Right ventricle myocardium superior (tissue), 1 donor: Measurements from ENCODE around the gene SLC25A46. TPM values are rescaled to one million over a fixed set of nuclear protein-coding genes. Genes with fewer than 3 reads are reported as not detected.
"Not testable (repeated sequence)": the region's sequence is repeated elsewhere in the genome, so short reads cannot be mapped to it uniquely, and the experiment has no call there.

Experiments
- ATAC-seq: fragments of 200-7000 bp; cut with Tn5 transposase; one replicate; pipeline ENCODE4 v1.9.1; 2020; ENCODE audit warnings: mild to moderate bottlenecking; ENCODE audit not compliant: poor library complexity
- DNase-seq: peaks from one replicate; pipeline ENCODE4 v3.0.0-alpha.2; 2020
- intact Hi-C: fragments of 100-400 bp; cut with DNase I; formaldehyde crosslinking; loops from one replicate; pipeline ENCODE4 v1.11.2; 2022
- long read RNA-seq: library from polyadenylated mRNA; unstranded; transcript quantifications from one replicate; pipeline ENCODE4 v2.0.0, GENCODE V29; 2021
- total RNA-seq: library from RNA; stranded (reverse); fragmentation: NEBNext Ultra II Directional; extraction: Animal tissue kit (Norgen Biotek cat#: 25700); gene quantifications from one replicate; pipeline ENCODE4 v1.2.1, GENCODE V29; 2021
- donor health status: DM: no; HTN: yes; CAD: no; lungs with severe emphysema.

The SLC25A46 gene
- total RNA-seq: 63.1 TPM
- long read RNA-seq, transcript SLC25A46-201 (8 exons, 2,385 nt): major isoform, 73 of 81 reads
- long read RNA-seq, partial matches to known transcripts: 0 of 81 reads
- long read RNA-seq, other reads (novel, unspliced or antisense): 8 of 81 reads

DNA sequence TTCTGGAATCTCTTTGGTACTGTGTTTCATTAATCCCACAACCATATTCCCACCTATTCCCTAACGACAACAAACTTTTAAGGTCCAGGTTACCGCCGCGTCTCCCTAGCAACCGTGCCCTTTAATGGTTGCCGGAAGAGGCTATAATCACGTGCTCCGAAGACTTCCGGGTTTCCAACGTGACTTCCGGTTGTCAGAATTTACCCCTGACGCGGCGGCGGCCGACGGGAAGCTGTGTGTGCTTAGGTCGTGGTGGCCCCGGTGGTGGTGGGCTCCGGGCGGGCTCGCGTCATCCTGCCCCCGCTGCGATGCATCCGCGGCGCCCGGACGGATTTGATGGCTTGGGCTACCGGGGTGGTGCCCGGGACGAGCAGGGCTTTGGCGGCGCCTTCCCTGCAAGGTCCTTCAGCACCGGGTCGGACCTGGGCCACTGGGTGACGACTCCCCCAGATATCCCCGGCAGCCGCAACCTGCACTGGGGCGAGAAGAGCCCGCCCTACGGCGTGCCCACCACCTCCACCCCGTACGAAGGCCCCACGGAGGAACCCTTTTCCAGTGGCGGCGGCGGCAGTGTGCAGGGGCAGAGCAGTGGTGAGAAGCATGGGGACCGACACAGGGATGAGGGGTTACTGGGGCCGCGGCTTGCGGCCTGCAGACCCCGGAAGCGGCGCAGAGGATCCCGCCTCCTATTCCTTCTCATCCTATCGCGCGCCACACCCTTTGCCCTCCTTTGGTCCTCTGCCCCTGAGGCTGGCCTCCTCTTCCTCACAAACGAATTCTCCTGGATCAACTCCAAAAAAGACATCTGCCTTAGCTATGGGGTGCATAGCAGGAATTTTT is at the start of gene SLC25A46:
TSS of gene SLC25A46 (plus strand) at position 196 of the 840 bp plus-strand sequence. CDS start at position 309, 113 bp downstream.
- ATAC-seq (peak; percentile 99), DNase-seq (peak; percentile 90)
- intact Hi-C loops: no loop called here

DNA sequence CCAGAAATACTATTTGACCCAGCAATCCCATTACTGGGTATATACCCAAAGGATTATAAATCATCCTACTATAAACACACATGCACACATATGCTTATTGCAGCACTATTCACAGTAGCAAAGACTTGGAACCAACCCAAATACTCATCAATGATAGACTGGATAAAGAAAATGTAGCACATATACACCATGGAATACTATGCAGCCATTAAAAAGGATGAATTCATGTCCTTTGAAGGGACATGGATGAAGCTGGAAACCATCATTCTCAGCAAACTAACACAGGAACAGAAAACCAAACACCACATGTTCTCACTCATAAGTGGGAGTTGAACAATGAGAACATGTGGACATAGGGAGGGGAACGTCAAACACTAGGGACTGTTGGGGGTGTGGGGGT is 48.2 kb upstream of the SLC25A46 start:
- ATAC-seq, intact Hi-C loops, DNase-seq: not testable (repeated sequence)

DNA sequence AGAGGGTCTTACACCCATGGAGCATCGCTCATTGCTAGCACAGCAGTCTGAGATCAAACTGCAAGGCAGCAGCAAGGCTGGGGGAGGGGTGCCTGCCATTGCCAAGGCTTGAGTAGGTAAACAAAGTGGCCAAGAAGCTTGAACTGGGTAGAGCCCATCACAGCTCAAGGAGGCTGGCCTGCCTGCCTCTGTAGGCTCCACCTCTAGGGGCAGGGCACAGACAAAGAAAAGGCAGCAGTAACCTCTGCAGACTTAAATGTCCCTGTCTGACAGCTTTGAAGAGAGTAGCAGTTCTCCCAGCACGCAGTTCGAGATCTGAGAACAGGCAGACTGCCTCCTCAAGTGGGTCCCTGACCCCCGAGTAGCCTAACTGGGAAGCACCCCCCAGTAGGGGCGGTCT is 46.1 kb upstream of the SLC25A46 start:
- ATAC-seq, DNase-seq, intact Hi-C loops: not testable (repeated sequence)

DNA sequence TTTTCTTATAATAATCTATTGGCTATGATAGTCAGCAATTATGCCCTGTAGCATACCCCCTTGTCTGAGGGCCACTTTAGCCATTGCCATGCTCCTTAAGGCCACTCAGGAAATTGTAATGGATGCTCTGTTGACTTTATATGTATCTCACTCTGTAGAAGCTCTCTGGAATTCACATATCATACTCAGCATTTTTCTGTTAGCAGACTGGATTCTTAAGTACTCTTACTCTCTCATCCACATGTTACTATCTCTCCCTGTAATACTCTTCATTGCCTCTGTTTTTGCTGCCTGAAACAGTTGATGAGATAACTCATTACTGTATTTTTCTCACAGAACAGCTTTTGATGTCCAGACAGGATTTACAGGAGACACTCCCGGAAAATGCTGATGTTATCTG is 36.5 kb upstream of the SLC25A46 start:
- intact Hi-C loops: no loop called here
- ATAC-seq: no peak

DNA sequence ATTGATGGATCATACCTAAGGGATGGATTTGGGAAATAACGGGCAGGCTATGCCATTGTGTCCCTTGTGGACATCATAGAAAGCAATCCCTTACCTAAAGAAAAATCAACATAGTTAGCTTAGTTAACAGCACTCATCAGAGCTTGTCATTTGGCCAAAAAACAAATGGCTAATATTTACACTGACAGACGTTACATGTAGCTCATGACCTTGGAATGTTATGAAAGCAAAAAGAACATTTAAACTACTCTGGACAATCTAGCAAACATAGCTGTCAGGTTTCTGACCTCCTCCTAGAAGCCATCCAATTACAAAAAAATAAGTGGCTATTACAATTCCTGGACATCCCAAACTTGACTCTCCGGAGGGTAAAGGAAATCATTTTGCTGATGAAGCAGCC is 36.1 kb upstream of the SLC25A46 start:
- no peak for DNase-seq
- intact Hi-C loops: no loop called here
- ATAC-seq: no peak

More for the DNA sequence above, 36.5 kb upstream of the SLC25A46 start:
- DNase-seq: no peak

DNA sequence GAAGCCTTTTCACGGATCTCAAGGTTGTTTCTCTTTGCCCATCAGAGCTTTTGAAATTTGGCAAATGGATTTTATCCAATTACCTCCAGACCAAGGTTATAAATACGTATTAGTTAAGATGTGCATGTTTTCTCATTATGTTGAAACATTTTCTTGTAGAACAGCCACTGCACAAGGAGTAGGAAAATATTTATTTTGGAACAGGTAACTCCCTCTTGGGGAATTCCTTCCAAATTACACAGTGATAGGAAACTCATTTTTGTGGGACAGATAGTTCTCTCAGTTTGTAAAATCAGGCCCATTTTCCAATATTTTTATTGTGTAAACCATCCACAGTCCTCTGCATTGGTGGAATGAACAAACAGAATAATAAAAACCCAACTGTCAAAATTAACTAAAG is 35.3 kb upstream of the SLC25A46 start:
- no peak for DNase-seq
- intact Hi-C loops: no loop called here
- ATAC-seq: no peak

DNA sequence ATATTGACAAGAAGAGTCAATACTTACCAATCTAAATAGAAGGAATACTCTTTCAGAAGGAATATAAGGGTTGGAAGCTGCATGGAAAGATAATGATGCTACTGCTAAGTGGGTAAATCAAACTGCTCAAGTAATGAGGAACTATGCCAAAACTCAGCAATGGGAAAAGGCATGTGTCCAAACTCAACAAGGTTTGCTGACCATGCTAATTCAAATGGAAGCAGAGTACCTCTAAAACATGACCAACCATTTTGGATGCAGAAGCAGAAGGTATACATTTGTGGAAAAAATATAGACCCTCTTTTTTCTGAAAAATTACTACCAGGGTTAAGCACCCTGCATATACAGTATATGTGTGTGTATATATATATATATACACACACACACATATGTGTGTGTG is 33.5 kb upstream of the SLC25A46 start:
- no peak for DNase-seq
- intact Hi-C loops: no loop called here
- no peak for ATAC-seq

DNA sequence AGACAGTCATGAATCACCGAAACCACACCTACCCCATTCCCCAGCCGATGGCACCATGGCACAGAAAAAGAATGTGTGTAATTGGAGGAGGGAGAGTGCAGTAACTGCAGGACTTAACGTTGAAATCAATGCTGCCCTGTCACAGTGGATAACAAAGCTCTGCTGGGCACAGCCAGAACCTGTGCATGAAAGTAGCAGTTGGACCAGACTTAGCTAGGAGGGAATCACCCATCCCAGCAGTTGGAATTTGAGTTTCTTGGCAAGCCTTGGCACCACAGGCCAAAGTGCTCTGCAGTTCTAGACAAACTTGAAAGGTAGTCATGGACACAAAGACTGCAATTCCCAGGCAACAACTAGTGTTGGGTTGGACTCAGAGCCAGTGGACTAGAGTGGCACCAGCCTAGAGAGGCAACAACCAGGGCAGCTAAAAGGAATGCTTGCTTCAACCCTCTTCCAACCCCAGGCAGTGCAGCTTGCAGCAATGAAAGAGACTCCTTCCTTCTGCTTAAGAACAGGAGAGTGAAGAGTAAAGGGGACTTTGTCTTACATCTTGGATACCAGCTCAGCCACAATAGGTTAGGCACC is 31.5 kb upstream of the SLC25A46 start:
- intact Hi-C loops: no loop called here
- DNase-seq: no peak

DNA sequence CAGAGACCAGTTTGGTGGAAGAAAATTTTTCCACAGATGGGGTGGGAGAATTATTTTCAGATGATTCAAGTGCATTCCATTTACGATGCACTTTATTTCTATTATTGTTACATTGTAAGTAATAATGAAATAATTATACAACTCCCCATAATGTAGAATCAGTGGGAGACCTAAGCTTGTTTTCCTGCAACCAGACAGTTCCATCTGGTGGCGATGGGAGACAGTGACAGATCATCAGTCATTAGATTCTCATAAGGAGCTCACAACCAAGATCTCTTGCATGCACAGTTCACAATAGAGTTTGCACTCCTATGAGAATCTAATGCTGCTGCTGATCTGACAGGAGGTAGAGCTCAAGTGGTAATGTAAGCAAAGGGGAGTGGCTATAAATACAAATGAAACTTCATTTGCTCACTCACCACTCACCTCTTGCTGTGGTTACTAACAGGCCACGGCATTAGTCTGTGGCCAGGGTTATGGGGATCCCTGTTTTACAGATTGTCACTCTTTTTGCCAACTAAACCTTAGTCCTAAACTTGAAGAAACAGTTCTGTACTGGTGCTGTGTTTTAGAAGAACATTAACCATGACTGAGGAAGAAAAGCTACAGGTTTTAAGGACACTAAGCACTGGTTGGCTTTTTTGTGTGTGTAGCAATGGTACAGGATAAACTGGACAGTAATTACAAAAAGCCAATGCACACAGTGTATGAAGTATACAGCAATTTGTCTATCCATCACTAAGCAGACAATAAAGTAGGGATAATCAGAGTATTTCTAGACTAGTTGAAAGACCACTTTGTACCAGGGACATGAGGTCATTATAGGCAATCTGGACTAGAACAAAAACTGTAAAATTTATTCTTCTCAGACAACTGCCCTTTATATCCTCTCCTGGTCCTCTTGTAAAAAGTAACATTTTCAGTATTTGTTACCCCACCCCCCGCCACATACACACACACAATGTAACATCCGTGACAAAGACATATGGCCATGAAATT is 22.3 kb upstream of the SLC25A46 start:
- ATAC-seq (no peak), DNase-seq (no peak)
- intact Hi-C loops: no loop called here

More for the DNA sequence above, 31.5 kb upstream of the SLC25A46 start:
- ATAC-seq: no peak

DNA sequence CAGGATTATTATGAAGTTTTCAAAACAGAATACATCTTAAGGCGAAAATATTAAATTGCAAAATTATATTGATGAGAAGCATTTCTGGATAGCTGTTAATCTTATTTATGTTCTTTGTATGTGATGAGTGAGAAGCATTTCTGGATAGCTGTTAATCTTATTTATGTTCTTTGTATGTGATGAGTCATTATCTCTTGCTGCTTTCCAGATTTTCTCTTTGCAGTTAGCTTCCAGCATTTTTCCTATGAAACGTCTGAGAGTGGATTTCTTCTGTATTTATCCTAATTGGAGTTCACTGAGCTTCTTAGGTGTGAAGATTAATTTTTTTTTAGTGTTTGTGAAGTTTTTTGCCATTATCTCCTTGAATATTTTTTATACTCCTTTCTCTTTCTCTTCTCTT is 20.5 kb upstream of the SLC25A46 start:
- no peak for ATAC-seq
- DNase-seq: no peak
- intact Hi-C loops: no loop called here

DNA sequence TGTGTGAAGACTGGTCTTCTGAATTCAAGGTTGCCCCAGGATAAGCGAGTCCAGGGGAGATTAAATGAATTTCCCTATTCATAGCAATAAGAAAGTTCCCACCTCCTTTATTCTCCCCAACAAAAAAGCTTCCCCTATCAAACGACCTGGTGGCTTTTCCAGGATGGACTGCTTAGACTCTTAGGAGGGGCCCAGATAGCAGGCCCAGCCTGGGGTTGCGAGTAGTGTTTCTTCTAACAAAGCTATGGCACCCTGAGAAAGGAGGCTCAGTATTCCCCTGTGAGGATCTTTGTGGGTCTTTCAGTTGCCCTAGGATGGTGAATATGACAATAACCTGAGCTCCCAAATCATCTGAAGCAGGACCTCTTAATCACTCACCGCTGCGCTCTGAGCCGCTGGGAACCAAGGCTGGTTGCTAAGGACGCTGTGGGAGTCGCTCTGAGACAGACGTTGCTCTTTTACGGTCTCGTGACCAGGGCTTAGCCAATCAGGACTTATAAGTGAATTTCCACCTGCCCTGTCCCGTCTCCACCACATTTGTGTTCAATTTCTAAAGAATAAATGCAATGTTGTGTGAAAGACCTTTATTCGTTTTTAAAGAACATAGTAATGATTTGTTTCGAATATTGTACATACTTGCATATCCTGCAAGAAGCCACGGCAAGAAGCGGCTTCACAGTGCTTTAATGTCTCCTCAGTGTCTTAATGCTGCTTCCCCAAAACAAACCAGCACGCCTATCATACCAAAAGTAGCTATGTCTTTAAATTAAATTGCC is 12.4 kb upstream of the SLC25A46 start, which contains the start of gene TMEM232:
TSS of gene TMEM232 (minus strand) at position 423 of the 776 bp plus-strand sequence. CDS start 59,319 bp downstream, outside the sequence.
- peak; percentile 99 for ATAC-seq
- DNase-seq: peak; percentile 77
- intact Hi-C loops: no loop called here

DNA sequence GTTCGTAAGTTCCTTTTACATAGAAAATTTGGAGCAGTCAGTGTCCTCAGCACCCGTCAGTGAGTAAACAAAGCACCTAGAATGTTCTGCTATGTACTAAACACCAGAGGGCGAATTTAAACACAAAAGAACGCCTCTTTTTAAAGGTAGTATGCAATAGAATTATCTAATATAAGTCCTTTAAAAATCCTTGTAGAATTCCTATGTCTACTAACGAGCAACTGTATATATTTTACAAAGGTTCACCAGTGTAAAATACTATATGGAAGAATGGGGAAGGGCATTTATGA is 11.8 kb upstream of the SLC25A46 start:
- DNase-seq: no peak
- ATAC-seq: peak; percentile 81
- intact Hi-C loops: no loop called here

DNA sequence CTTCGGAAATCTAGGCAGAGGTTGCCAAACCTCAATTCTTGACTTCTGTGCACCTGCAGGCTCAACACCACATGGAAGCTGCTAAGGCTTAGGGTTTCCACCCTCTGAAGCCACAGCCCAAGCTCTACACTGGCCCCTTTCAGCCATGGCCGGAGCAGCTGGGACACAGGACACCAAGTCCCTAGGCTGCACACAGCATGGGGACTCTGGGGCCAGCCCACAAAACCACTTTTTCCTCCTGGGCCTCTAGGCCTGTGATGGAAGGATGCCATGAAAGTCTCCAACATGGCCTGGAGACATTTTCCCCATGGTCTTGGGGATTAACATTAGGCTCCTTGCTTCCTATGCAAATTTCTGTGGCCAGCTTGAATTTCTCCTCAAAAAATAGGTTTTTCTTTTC is 7.3 kb upstream of the SLC25A46 start:
- intact Hi-C loops, DNase-seq, ATAC-seq: not testable (repeated sequence)

DNA sequence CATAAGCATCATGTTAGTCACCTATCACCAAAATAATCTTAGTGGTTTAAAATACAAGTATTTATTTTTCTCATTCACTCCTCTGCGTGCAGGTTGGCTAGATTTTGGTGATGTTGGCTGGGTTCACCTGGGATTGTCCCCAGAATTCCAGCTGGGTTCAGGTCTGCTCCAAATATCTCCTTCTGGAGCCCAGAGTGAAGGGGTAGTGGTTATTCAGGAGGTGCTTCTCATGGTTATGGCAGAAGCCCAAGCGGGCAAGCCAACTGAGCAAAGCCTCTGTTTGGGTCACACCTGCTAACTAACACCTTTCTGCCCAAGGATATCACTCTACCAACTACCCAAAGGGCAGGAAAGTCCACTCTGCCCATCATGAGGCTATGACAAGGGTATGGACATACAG is 4.7 kb upstream of the SLC25A46 start:
- ATAC-seq (no peak), DNase-seq (no peak)
- intact Hi-C loops: no loop called here

DNA sequence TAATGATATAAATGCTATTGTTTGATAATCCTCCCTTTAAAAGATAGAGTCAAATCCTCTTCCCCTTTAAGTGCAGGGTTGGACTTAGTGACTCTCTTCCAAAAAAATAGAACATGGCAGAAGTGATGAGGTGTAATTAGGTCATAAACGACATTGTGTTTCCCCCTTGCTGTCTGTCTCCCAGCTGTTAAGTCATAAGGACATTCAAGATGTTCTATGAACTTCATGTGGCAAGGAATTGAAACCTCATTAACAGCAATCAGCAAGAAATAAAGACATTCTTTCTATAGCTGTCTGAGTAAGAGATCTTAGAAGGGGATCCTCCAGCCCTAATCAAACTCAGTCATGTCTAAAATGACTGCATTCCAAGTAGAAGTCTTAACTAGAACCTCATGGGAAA is 3.3 kb upstream of the SLC25A46 start:
- intact Hi-C loops: no loop called here
- DNase-seq: no peak
- no peak for ATAC-seq

DNA sequence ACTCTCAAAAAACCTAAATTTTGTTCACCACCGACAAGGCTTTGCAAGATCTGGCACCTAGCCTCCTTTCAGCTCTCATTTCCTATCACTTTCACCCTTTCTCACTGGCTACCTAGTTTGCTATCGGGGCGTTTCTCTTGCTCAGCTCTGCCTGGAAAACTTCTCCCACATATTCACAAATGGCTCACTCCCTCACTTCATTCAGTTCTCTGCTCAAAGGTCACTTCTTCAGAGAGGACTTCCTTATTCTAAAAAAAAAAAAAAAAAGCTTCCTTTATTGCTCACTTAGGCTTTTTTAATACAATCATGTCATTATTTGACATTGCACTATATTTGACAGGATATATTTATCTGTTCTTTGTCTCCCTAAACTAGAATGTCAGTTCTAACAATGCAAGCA is 2.1 kb upstream of the SLC25A46 start:
- intact Hi-C loops: no loop called here
- DNase-seq (no peak), ATAC-seq (no peak)

DNA sequence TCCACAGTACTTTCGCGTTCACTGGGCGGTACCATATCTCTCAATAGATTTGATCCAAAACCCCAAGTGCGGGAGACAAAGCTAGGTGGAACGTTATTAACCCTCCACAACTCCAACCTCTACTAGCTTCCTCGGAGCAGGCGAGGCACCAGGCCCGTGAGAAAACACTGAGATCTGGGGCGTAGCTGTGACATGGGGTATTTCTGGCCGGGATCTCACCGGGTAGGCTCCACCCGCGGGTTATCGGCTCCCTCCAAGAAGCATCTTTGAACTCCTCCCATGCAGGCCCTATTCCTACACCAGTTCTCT is 350 bp upstream of the SLC25A46 start:
- peak; percentile 75 for ATAC-seq
- no peak for DNase-seq
- intact Hi-C loops: no loop called here
